Eye (tissue), 1 donor: ENCODE results near the gene NR2E3.

Experiments used
- DNase-seq: peaks from one replicate; pipeline ENCODE4 v3.0.0-alpha.2; 2015

NR2E3 gene

DNA sequence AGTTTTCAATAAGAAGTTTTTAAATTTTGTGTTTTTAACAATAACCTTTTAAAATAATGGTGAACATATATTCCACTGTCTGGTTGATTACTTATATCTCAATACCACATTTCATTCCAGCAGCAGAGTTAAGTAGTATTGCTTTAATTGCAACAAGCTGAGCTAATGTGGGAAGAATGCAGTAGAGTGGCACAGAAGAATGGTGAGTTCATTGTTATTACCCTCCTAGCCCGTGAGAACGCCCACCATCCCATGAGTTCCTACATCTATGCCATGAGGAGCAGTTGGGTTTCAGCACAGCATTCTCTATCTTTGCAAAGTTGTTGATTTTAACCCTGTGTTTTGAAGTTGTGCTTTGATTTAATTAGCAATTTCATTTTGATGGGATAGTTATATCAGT, 17.8 kb upstream of the NR2E3 start:
- peak; percentile 52 for DNase-seq

GRCh38 chr15:71798641-71799040, 11.7 kb upstream of the NR2E3 start:
- DNase-seq: no peak

- DNase-seq: no peak
Observed at GRCh38 chr15:71800190-71800589, 10.2 kb upstream of the NR2E3 start.

DNA sequence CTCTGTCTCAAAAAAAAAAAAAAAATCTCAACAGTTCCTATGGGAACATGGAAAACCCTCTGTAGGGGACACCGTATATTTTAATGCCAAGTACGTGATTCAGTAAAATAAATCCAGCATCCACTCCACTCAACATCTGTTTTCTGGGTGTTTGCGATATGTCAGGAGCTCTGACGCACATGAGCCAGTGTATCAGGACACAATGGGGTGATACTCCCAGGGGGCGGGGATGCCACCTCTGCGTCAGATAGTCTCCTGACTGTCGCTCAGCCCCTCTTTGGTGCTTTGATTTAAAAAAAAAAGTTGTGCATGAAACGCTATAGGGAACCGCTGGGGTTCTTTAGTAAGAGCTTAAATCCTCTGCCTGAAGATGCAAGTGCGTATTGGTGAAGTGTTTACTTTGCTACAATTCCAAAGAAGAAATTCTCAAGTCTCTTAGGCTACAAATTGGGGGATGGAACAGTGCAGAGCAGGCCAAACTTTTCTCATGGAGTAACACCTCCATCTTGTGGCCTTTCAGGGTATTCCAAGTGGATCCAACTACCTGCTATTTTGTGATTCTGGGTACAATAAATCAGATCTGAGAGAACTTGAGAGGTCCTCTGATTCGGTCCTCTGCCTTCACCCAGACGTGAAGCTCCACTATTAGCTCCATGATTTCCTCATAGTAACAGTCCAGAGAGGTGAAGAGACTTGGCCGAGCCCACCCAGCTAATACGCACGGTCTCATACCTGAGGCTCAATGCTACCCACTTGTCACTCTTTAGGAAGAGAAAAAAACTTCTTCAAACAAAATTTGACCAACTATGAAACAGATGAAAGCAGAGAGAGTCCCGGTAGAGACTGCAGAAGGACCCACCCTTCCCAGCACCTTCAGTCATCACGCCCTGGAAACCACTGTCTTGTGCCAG, 9.3 kb upstream of the NR2E3 start:
- DNase-seq: peak; percentile 93

GRCh38 chr15:71801935-71802655, 8.3 kb upstream of the NR2E3 start:
- no peak for DNase-seq

- DNase-seq: no peak
Observed at GRCh38 chr15:71802770-71803169, 7.6 kb upstream of the NR2E3 start.

GRCh38 chr15:71804226-71804625, 6.1 kb upstream of the NR2E3 start:
- DNase-seq: peak; percentile 21

GRCh38 chr15:71804695-71805470, 5.5 kb upstream of the NR2E3 start:
- peak; percentile 24 for DNase-seq

DNA sequence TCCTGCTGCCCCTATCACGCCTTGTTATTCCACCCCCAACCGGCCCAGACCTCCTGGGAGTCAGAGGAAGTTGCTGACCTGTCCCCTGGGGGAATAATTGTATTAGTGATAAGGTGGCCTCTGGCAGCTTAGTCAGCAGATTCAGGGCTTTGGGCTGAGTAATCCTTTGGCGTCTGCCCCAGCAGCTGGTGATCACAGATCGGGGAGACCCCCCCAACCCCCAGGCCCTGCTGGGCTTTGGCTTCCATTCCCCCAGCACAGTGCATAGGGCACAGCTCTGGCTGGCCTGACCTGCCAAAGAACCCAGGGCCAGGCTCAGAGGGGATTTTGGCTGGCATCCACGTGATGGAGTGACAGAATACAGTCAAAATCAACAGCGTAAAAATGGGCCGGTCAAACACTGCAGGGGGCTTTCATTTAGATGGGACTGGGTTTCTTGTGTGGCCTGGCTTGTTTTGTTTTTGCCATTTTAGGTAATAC, 3.9 kb upstream of the NR2E3 start:
- peak; percentile 67 for DNase-seq

- peak; percentile 85 for DNase-seq
Observed at GRCh38 chr15:71807125-71807629, 3.2 kb upstream of the NR2E3 start.

DNA sequence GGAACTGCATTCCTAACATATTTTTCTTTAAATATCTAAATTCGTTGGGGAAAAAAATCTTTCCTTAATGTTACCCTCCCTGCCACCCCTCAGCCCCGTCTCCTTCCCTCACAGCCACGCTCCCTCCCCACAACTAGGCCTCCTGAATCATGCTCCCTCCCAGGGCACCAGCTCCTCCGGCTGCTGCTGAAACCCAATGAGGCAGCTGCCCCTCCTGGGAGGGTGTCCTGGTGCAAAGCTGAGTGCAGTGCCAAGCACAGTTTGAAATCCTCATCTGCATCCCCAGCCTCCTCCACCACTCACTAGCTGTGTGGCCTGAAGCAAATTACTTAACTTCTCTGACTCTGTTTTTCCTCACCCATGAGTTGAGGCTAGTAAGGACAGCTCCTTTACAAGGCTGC, 2.7 kb upstream of the NR2E3 start:
- peak; percentile 41 for DNase-seq

DNA sequence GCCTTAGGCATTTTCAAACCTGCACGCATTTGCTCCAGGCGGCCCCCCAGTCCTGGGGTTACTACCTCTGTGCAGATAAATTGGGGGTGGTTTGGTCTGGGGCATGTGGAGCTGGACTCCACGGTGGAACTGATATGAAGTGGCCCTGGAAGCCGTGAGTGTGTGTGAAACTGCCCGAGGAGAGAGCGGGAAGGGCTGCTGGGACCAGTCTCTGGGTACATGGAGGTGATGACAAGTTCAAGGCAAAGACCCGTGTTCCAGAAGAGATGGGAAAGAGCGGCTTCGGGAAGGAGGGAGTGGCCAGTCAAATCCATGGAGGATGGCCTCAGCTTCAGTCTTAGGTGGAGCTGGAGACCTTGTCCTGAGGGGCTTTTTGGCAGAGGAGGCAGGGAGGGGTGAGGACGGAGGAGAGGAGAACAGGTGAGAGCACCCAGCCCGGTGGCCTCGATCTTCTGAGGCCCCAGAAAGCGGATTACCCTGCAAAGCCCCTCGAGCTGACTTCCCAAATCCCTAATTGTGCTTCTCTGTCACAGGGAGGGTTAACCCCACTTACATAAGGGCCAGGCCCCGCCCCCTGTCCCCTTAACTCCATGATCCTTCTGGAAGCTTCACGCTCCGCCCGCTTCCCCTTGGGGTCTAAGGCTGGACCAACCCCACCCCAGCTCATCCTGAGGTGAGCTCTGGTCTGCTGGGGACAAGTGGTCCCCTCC, 1.9 kb upstream of the NR2E3 start:
- DNase-seq: no peak

DNA sequence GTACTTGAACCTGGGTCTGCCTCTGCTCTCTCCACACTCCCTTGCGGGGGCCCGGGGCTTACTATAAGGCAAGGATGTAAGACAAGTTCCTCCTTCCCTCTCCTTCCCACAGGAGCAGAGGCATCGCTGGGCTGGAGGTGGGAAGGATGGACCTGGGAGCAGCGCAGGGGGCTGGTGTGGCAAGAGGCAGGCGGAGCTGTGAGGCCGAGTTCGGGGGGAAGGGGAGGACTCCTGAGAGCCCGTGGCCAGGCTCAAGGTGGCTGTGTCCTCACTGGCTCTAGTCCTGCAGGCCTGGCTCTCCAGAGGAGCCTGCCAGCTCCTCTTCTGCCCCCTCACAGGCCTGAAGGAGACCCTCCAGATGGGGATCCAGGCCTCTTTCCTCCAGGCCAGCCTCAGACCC, 1.0 kb upstream of the NR2E3 start:
- no peak for DNase-seq

GRCh38 chr15:71811036-71811736, 832 bp downstream of the NR2E3 start:
- no peak for DNase-seq

- DNase-seq: no peak
Observed at GRCh38 chr15:71811752-71812735, 1.7 kb downstream of the NR2E3 start.

DNA sequence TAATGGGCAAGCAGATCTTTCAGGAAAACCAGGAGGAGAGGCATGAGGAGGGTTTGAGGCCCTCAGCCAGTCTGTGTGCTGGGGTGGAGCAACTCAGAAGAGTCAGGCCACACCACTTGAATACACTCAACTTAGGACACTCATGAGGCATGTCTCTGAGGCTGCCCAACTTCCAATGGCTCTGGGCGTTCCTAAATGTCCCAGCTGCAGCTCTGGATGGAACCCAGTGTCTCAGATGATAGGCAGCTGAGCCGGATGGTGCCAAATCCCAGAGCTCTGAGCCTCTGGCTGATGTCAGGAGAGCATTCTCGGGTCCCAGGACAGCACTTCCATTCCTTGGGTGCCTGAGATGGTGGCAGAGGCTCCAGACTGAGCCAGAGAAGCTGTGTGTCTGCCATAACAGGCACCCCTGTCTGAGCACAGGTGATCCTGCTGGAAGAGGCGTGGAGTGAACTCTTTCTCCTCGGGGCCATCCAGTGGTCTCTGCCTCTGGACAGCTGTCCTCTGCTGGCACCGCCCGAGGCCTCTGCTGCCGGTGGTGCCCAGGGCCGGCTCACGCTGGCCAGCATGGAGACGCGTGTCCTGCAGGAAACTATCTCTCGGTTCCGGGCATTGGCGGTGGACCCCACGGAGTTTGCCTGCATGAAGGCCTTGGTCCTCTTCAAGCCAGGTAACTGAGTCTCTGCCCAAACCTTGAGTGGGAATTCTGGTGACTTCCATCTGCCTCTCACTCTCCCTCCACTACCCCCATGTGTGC, 2.8 kb downstream of the NR2E3 start:
- no peak for DNase-seq

- DNase-seq: no peak
Observed at GRCh38 chr15:71813723-71814470, 3.5 kb downstream of the NR2E3 start.

DNA sequence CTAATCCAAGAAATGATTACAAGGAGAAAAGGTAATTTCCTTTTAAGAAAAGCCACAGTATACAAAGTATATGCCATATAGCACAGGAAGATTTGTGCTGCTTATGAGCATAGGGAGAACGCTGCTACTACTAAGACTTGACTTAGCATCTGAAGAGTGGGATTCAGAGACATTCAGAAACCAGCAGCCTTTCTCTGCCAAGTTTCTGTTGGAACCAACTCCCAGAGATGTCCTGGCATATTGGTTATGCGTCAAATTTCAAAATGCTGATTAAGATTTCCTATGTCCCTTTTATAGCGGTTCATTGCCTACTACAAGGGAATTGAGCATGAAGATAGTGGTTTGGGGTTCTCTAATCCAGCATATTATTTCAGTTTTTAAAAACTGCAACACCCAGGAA, 4.9 kb downstream of the NR2E3 start:
- no peak for DNase-seq

DNA sequence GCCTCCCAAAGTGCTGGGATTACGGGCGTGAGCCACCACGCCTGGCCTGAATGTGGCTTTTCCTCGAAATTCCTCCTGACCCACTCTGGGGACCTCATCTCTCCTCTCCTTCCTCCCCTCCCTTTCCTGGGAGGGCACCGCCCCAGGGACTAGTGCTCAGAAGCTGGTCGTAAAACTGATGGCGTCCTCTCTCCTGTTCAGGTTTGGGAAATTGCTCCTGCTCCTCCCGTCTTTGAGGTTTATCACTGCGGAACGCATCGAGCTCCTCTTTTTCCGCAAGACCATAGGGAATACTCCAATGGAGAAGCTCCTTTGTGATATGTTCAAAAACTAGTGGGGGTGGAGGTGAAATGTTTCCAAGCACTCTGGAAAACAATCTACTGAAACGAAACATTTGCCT, 7.0 kb downstream of the NR2E3 start:
- no peak for DNase-seq
